ENCODE data around the gene STX1A. TPM values are rescaled to one million over a fixed set of nuclear protein-coding genes. Genes with fewer than 3 reads are reported as not detected.

Gene STX1A
- total and polyA plus RNA-seq, 2 experiments from 2014 or later: 10.9 to 12.0 TPM

DNA sequence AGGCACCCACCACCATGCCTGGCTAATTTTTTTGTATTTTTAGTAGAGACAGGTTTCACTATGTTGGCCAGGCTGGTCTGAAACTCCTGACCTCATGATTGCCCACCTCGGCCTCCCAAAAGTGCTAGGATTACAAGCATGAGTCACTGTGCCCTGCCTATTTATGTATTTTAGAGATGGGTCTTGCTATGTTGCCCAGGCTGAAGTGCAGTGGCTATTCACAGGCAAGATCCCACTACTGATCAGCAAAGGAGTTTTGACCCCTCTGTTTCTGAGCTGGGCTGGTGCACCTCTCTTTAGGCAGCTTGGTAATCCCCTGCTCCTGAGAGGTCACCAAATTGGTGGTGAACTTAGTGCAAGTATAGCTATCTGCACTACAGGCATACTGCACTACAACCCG lies 12.9 kb upstream of the STX1A start:
- Histone ChIP-seq H3K27ac (no peak overlapping the region), H3K4me2 (ENCODE audit: unreplicated experiment) (no peak overlapping the region), H4K20me1 (ENCODE audit: insufficient read depth) (no peaks in the 10 kb centered on the region), H3K4me1 (ENCODE audit: insufficient read depth) (no peaks in the 10 kb centered on the region), H3K9me3 (ENCODE audit: low read depth) (no peaks in the 10 kb centered on the region), H3K27me3 (replicated peaks; ENCODE audit: insufficient read depth) (no peaks in the 10 kb centered on the region), H3F3A (ENCODE audit: insufficient read depth) (no peaks in the 10 kb centered on the region), H3K79me2 (ENCODE audit: insufficient read depth) (no peaks in the 10 kb centered on the region), H3K9ac (no peak overlapping the region), H3K36me3 (ENCODE audit: low read depth) (no peaks in the 10 kb centered on the region), H3K9me2 (ENCODE audit: insufficient read depth) (no peaks in the 10 kb centered on the region), H2AFZ (no peak overlapping the region), H3K4me3 (no peak overlapping the region)
- 91 to 92% methylated on average over 2 of the region's 2 CpGs for WGBS, 2 experiments (ENCODE audit: low coverage in 1 of 2, low lambda C conversion rate in 2 of 2, missing lambda C conversion rate in 2 of 2)
- DNase-seq: no peak
- TF ChIP-seq EZH2 (IDR thresholded peaks at IDR 0.05; ENCODE audit: insufficient read depth, poor library complexity, severe bottlenecking): no peak
- TF ChIP-seq EZH2phosphoT487 (IDR thresholded peaks at IDR 0.05; ENCODE audit: insufficient read depth, low read depth): no peak
- in situ Hi-C loops (cut with MboI): no loop called here

DNA sequence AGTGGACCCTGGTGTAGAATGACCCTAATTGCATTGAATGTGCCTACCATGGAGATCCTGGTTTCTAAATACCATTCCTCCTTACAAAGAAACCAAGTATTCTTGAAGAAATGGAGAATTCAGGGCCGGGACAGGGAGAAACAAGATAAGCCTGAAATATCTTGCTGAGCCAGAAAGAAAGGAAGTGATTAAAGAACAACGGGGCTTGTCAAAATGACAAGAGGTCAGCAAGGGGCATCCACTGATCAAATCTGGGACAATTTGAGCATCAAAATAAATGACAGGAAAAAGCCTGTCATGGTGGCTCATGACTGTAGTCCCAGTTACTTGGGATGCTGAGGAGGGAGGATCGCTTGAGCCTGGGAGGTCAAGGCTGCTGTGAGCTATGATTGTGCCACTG lies 11.0 kb upstream of the STX1A start:
- Histone ChIP-seq H3K79me2 (ENCODE audit: insufficient read depth) (no peaks in the 10 kb centered on the region), H3K36me3 (ENCODE audit: low read depth) (no peaks in the 10 kb centered on the region), H2AFZ (no peak overlapping the region), H3K4me3 (no peak overlapping the region), H3F3A (ENCODE audit: insufficient read depth) (no peaks in the 10 kb centered on the region), H3K9ac (no peak overlapping the region), H3K27ac (no peak overlapping the region), H3K4me2 (ENCODE audit: unreplicated experiment) (no peak overlapping the region), H3K27me3 (replicated peaks; ENCODE audit: insufficient read depth) (no peaks in the 10 kb centered on the region), H4K20me1 (ENCODE audit: insufficient read depth) (no peaks in the 10 kb centered on the region), H3K9me2 (ENCODE audit: insufficient read depth) (no peaks in the 10 kb centered on the region), H3K9me3 (ENCODE audit: low read depth) (no peaks in the 10 kb centered on the region), H3K4me1 (ENCODE audit: insufficient read depth) (no peaks in the 10 kb centered on the region)
- 41 to 43% methylated on average over 3 of the region's 3 CpGs for WGBS, 2 experiments (ENCODE audit: low coverage in 1 of 2, low lambda C conversion rate in 2 of 2, missing lambda C conversion rate in 2 of 2)
- DNase-seq: no peak
- in situ Hi-C loops (cut with MboI): no loop called here
- TF ChIP-seq EZH2 (IDR thresholded peaks at IDR 0.05; ENCODE audit: insufficient read depth, poor library complexity, severe bottlenecking): no peak

DNA sequence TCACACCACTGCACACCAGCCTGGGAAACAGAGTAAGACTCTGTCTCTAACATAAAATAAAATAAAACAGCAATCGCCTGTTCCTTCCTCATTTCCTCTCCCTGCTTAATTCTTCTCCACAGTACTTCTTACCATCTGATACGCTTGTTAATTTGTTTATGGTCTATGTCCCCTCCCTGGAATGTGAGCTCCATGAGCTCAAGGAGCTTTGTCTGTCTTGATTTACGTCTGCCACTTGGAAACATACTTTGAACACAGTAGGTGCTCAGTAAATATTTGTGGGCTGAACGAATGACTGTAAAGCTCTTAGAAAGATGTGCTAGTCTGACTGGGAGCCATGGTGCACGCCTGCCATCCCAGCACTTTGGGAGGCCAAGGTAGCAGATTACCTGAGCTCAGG lies 9.1 kb upstream of the STX1A start:
- no peak overlapping the region for H3K4me2 ChIP-seq (ENCODE audit: unreplicated experiment)
- DNase-seq: no peak
- H3K9me3 ChIP-seq (ENCODE audit: low read depth): no peaks in the 10 kb centered on the region
- H3K36me3 ChIP-seq (ENCODE audit: low read depth): no peaks in the 10 kb centered on the region
- in situ Hi-C loops (cut with MboI): loop anchor here (10.0 kb wide), 1 partner anchor 124 kb away; no protein-coding TSS in a partner anchor
- H3K27me3 ChIP-seq (replicated peaks; ENCODE audit: insufficient read depth): no peaks in the 10 kb centered on the region
- WGBS, 2 experiments (ENCODE audit: low coverage in 1 of 2, low lambda C conversion rate in 2 of 2, missing lambda C conversion rate in 2 of 2): 70 to 82% methylated on average over 5 of the region's 5 CpGs
- H3K27ac ChIP-seq: no peak overlapping the region
- no peak for TF ChIP-seq EZH2 (IDR thresholded peaks at IDR 0.05; ENCODE audit: insufficient read depth, poor library complexity, severe bottlenecking)
- TF ChIP-seq EZH2phosphoT487 (IDR thresholded peaks at IDR 0.05; ENCODE audit: insufficient read depth, low read depth): no peak
- H3K4me3 ChIP-seq: no peak overlapping the region
- no peaks in the 10 kb centered on the region for H3K4me1 ChIP-seq (ENCODE audit: insufficient read depth)
- no peaks in the 10 kb centered on the region for H4K20me1 ChIP-seq (ENCODE audit: insufficient read depth)
- no peaks in the 10 kb centered on the region for H3K79me2 ChIP-seq (ENCODE audit: insufficient read depth)
- H3K9ac ChIP-seq: no peak overlapping the region
- H3K9me2 ChIP-seq (ENCODE audit: insufficient read depth): no peaks in the 10 kb centered on the region
- H2AFZ ChIP-seq: no peak overlapping the region
- H3F3A ChIP-seq (ENCODE audit: insufficient read depth): no peaks in the 10 kb centered on the region

DNA sequence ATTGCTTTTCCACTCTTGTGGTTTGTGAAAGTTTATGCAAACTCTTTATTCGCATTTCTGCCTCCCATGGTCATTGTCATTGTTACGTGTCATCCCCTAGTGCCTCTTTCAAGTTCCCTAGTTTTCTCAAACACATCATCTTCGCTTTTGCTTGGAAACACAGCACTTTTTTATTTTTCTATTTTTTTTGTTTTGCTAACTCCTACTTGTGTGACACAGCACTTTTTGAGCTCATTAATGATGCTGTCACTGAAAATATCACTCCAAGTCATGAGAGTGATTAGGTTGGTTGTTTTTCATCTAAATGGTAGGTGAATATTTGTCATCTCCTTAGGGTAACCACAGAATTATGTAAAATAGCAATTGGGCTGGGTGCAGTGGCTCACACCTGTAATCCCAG lies 8.5 kb upstream of the STX1A start:
- TF ChIP-seq EZH2phosphoT487 (IDR thresholded peaks at IDR 0.05; ENCODE audit: insufficient read depth, low read depth) (no peak), EZH2 (IDR thresholded peaks at IDR 0.05; ENCODE audit: insufficient read depth, poor library complexity, severe bottlenecking) (no peak)
- in situ Hi-C loops (cut with MboI): loop anchor here (10.0 kb wide), 1 partner anchor 123 kb away; no protein-coding TSS in a partner anchor
- Histone ChIP-seq H3K4me1 (ENCODE audit: insufficient read depth) (no peaks in the 10 kb centered on the region), H2AFZ (no peak overlapping the region), H3K9ac (no peak overlapping the region), H3K4me3 (no peak overlapping the region), H4K20me1 (ENCODE audit: insufficient read depth) (no peaks in the 10 kb centered on the region), H3K27me3 (replicated peaks; ENCODE audit: insufficient read depth) (no peaks in the 10 kb centered on the region), H3K9me3 (ENCODE audit: low read depth) (no peaks in the 10 kb centered on the region), H3K27ac (no peak overlapping the region), H3K36me3 (ENCODE audit: low read depth) (no peaks in the 10 kb centered on the region), H3K79me2 (ENCODE audit: insufficient read depth) (no peaks in the 10 kb centered on the region), H3K4me2 (ENCODE audit: unreplicated experiment) (no peak overlapping the region), H3K9me2 (ENCODE audit: insufficient read depth) (no peaks in the 10 kb centered on the region), H3F3A (ENCODE audit: insufficient read depth) (no peaks in the 10 kb centered on the region)
- 89 to 94% methylated on average over 3 of the region's 3 CpGs for WGBS, 2 experiments (ENCODE audit: low coverage in 1 of 2, low lambda C conversion rate in 2 of 2, missing lambda C conversion rate in 2 of 2)
- no peak for DNase-seq

DNA sequence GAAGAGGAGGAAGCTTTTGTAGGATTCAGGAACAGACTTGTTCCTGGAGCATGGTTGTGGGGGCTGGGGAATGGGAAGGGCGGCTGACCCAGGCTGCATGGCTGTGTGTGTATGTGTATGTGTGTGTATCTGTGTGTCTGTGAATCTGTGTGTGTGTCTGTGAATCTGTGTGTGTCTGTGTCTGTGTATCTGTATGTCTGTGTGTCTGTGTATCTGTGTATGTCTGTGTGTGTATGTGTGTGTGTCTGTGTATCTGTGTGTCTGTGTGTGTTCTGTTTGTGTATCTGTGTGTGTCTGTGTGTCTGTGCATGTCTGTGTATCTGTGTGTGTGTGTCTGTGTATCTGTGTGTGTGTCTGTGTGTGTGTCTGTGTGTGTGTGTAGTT lies 6.6 kb upstream of the STX1A start:
- no peaks in the 10 kb centered on the region for H3K36me3 ChIP-seq (ENCODE audit: low read depth)
- H3K9me2 ChIP-seq (ENCODE audit: insufficient read depth): no peaks in the 10 kb centered on the region
- no peak overlapping the region for H3K4me3 ChIP-seq
- no peaks in the 10 kb centered on the region for H3K27me3 ChIP-seq (replicated peaks; ENCODE audit: insufficient read depth)
- no peak overlapping the region for H3K27ac ChIP-seq
- in situ Hi-C loops (cut with MboI): loop anchor here (10.0 kb wide), 1 partner anchor 121 kb away; no protein-coding TSS in a partner anchor
- H2AFZ ChIP-seq: no peak overlapping the region
- no peaks in the 10 kb centered on the region for H3K9me3 ChIP-seq (ENCODE audit: low read depth)
- 40 to 59% methylated on average over 1 of the region's 1 CpG for WGBS, 2 experiments (ENCODE audit: low coverage in 1 of 2, low lambda C conversion rate in 2 of 2, missing lambda C conversion rate in 2 of 2)
- H3K4me2 ChIP-seq (ENCODE audit: unreplicated experiment): no peak overlapping the region
- no peak overlapping the region for H3K9ac ChIP-seq
- no peaks in the 10 kb centered on the region for H3K79me2 ChIP-seq (ENCODE audit: insufficient read depth)
- H4K20me1 ChIP-seq (ENCODE audit: insufficient read depth): no peaks in the 10 kb centered on the region
- H3F3A ChIP-seq (ENCODE audit: insufficient read depth): no peaks in the 10 kb centered on the region
- TF ChIP-seq EZH2 (IDR thresholded peaks at IDR 0.05; ENCODE audit: insufficient read depth, poor library complexity, severe bottlenecking): no peak
- no peak for TF ChIP-seq EZH2phosphoT487 (IDR thresholded peaks at IDR 0.05; ENCODE audit: insufficient read depth, low read depth)
- DNase-seq: no peak
- H3K4me1 ChIP-seq (ENCODE audit: insufficient read depth): no peaks in the 10 kb centered on the region; the same call in 1 of the 2 replicates
